Fibroblast of skin of back (primary cell): ENCODE measurements around the gene TMEM127.
"Not testable (repeated sequence)": the region's sequence is repeated elsewhere in the genome, so short reads cannot be mapped to it uniquely, and the experiment has no call there.

ENCODE experiments used
- DNase-seq: peaks from one replicate; pipeline ENCODE4 v3.0.0-alpha.2; 2013

Gene TMEM127

DNA sequence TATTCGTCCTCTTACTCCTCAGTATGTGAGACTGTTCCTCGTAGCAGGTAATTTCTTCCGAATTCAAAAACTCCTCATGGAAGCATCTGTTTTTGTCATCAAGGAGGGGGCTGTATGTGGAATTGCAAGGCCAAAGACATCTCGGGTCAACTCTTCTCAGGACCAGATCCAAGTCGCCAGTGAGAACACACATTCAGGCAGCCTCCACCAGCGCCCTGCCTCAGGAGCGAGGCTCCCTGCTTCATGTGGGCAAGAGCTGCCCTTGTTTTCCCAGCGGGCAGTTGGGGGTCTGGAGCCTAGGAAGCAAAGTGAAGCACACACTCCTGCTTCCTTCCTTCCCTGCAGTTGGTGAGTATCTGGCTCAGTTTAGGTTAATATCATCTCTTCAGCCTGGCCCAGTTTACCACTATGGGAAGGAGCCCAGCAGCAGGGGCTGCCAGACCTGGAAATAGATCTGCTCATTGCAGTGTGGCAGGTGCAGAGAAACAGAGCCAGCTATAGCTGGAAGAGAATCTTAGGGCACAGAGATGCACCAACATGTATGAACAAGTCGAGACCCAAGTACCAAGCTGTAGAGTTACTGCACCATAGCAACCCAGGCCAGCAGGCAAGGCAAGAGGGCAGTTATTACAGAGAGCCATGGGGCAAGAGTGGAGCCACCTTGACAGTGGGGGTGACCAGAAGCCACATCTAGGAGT lies 25.3 kb downstream of the TMEM127 start:
- DNase-seq: no peak

DNA sequence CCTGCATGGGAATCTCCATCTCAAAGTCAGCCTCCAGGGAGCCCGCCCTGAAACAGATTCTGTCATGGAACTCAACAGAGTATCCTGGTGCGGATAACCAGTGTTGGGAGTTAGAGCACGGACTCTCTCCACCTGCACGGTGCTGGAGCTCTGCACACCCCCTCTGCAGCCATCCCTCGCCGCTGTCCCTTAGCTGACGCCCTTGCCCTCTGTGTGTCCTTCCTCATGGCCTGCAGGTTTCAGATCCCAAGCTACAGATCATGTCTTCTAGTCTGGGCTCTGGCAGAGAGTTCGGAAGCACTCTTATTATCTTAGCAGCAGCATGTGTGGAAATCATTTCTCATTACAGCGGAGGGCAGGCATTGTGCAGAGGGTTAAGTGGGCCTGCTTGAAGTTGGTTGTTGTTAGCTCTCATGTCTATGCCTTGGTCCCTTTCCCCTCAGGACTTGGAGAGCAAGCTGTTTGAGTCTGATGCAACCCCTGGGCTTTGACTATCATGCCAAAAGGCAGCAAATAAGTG lies 26.0 kb downstream of the TMEM127 start:
- DNase-seq: no peak

DNA sequence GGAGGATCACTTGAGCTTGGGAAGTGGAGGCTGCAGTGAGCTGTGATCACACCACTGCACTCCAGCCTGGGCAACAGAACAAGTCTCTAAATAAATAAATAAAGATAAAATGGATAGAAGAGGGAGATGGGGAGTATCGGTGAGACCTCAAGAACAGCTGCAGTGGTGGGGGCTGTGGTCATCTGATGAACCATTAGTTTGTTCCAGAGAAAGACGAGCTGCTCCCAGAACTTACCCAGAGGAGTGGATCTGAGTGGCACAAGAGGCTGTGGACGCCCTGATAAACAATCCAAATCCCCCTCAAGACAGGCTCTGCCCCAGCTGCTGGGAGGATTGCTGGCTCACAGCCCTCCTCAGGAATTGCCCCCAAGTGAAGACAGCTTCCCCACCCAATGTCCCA lies 26.7 kb downstream of the TMEM127 start:
- DNase-seq: no peak

DNA sequence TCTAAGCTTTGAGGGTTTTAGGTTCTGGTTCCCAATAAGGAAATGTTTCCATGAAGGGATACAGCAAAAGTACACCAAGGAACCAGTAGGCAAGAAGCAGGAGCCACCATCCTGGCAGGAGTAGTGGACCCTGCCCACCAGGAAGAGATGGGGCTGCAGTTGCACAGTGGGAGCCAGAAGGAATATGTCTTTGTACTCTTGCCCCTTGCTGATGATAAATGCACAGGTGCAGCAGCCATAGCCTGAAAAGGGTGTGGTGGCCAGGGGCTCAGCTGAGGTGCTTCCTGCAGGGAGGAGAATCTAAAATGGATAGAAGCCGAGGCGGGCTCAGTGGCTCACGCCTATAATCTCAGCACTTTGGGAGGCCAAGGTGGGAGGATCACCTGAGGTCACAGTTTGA lies 27.5 kb downstream of the TMEM127 start:
- DNase-seq: no peak

DNA sequence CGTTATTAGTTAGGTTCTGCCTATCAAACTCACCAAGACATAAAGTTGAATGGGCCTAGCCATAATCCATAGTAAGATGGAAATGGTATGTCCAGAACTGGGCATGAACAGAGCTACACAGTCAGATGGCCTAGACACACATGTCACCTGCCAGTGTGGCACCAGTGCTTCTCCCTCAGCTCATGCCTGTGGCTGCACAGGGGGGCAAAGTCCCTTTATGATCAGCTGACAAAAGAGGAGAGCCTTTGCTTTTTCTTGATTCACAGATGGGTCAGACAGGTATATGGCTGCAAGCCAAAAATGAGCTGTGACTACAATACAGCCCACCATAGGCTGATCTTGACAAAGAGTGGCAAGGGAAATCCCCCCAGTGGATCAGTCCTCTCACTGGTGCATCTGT lies 28.9 kb downstream of the TMEM127 start:
- DNase-seq: no peak

DNA sequence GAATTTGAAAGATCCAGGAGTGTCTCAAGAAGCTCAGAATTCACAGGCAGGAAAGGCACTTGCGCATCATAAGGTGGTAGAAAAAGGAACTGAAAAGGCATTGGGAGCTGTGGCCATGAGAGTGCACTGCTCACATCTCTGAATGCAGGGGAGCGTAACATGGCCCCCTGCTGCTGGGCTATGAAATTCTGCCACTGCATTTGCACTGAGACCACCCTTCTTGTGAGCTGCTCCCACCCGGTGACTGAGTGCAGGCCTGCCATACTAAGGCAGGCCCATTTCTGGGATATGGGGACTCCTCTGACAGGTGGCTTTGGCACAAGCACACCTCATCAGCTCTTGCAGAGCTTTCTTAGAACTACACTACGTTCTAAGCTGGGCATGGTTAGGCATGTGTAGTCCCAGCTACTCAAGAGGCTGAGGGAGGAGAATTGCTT lies 31.9 kb downstream of the TMEM127 start:
- DNase-seq: no peak

DNA sequence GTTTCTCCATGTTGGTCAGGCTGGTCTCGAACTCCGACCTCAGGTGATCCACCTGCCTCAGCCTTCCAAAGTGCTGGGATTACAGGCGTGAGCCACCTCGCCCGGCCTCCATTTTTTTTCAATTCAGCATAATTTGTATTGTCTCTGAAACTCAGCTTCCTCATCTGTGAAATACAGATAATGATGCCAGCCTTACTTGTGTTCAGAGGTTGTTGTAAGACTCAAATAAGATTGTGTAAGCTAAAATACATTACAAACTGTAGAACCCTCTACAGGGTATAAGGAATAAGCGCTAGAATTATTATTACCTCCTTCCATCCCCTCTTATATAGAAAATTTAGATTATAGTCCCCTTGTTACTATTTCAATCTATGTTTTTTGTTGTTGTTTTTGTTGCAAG lies 32.4 kb downstream of the TMEM127 start:
- no peak for DNase-seq

DNA sequence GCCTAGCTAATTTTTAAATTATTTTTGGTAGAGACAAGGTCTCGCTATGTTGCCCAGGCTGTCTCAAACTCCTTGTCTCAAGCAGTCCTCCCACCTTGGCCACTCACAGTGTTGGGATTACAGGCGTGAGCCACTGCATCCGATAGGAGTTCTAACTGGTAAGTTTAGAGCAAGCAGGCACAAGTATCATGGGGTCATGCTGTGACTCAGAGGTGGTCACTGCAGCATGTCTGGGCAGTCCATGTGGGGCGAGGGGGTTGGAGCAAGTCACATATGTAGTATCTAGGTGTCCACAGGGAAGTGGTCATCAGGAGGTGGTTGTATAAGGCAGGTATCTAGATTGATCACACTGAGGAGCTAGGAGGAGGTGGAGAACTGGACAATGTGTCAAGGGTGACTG lies 34.5 kb downstream of the TMEM127 start:
- no peak for DNase-seq

DNA sequence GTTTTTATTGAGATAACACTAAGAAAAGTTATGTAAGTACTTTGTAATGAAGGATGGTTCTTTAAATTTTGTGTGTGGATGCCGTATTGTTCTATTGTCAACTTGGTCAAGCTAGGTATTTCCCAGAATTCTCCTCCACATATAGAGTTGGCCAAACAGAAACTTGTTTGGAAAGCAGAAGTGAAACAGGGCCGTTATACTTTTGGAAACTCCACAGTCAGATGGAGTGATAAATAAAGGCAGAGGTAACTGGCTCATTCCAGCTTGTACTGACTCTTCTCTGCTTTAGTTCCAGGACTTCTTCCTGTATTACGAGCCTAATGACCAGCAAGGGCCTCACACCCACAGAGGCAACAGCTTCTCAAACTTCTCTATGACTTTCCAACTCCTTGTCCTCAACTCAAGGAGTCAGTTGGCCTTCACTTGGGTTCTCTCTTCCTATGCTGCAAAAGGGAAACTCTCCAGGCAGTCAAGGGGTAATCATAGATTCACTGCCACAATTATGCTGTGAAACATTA lies 40.7 kb downstream of the TMEM127 start:
- no peak for DNase-seq

DNA sequence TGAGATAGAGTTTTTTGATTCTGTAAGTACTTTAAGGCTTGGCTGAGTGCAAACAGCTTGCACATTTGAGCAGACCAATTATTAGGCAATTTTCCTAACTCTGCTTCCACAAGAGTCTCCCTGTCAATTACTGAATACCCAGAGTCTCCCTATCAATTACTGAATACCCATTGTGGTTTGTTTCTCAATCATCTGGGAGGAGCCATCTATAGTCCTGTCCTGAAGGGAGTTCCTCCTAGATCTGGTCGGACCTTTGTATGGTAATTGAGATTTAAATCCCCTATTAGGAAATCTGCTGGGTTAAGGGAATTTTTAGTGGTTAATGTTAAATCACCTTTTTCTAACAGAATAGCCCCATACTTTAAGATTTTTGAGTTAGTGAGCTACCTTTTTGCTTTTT lies 44.7 kb downstream of the TMEM127 start:
- not testable (repeated sequence) for DNase-seq

DNA sequence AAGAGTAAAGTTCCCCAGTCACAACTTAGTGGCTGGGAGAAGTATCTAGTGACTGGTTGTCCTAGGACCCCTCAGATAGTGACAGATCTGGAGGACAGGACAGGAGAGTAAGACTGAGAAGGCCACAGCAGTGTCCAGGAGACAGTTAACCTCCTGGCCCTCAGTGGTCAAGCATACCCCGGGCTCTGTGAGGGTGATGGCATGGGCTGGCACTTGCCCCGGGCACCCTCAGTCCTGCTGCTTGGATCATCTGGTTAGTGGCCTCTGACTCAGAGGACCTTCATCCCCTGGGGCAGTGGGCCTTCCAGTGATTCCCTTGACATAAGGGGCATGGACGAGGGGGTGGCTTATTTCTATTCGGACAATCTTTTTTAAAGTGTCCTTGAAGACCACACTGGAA lies 45.8 kb downstream of the TMEM127 start:
- DNase-seq: not testable (repeated sequence)

DNA sequence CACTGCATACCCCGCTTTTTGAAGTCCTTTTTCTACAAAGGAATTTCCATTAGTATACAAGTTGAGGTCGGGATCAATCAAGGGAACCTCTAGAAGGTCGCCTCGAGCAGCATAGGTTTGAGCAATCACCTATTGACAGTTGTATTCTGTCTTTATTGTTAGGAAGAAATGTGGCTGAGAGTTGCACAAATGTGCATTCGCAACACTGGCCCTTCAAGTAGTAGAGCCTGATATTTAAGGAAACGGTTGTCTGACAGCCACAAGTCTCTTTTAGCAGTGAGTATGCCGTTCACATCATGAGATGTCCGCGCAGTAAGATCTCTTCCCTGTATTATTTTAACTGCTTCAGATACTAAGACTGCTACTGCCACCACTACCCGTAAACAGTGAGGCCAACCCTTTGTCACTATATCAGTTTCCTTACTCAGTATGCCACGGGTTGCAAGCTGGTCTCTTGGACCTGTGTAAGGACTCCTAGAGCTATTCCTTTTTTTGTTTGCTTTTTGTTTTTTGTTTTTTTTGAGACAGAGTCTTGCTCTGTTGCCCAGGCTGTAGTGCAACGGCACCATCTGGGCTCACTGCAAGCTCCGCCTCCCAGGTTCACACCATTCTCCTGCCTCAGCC lies 47.2 kb downstream of the TMEM127 start:
- no peak for DNase-seq

DNA sequence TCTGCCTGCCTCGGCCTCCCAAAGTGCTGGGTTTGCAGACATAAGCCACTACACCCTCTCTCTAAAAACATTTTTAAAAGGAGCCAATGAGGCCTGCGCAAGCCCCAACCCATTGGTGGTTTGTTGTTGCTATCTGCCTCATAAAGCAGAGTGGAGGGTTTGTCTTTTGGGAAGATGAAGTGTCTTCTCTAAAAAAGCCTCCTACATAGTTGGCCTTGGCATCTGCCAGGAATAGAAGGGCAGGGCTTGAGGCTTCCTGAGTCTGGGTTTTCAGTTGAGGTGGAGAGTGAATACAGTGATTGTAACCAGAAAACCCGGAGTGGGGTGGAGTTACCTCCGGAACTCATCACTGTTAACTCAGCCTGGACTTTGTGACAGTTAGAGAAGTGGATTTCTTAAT lies 51.2 kb downstream of the TMEM127 start:
- DNase-seq: no peak

DNA sequence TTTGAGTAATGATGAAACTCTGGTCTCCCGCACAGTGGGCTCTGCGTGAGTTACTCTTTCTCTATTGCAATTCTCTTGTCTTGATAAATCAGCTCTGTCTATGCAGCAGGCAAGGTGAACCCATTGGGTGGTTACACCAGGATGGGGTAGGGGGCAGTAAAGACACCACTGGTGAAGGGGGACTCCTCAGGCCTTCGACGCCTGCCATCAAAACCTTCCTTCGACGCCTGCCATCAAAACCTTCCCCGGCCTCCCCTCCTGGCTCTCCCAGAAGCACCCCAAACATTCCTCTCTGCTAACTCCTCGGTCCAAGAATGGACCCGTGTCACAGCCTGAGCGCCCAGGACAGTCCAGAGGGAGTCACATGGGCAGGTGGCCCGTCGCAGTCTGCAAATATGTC lies 52.4 kb downstream of the TMEM127 start:
- DNase-seq: no peak

DNA sequence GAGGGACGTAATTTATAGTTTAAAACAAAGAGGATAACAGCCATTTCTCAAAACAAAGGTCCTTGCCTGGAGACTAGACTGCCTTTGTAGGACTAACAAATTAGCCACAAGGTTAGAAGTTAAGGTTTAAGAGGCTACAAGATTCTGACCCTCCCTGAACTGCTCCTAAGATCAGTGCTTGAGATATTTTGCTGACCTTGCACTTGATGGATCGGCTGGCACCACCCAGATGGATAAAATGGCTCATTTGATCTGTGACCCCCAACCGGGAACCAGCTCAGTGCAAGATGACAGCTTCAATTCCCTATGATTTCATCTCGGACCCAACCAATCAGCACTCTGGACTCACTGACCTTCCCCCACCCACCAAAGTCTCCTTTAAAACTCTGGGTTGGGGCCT lies 53.5 kb downstream of the TMEM127 start:
- no peak for DNase-seq

DNA sequence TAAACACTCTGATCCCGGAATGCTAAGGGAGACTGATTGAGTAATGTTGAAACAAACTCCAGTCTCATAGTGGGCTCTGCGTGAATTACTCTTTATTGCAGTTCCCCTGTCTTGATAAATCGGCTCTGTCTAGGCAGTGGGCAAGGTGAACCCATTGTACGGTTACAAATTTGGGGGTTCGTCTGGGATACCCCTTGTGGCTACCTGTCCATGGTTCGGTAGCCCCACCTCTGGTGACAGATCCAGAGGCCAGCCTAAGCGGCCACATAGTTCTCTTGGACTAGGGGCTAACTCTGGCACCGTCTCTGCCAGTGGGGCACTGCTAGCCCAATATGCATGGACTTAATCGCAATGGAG lies 56.1 kb downstream of the TMEM127 start:
- DNase-seq: no peak

DNA sequence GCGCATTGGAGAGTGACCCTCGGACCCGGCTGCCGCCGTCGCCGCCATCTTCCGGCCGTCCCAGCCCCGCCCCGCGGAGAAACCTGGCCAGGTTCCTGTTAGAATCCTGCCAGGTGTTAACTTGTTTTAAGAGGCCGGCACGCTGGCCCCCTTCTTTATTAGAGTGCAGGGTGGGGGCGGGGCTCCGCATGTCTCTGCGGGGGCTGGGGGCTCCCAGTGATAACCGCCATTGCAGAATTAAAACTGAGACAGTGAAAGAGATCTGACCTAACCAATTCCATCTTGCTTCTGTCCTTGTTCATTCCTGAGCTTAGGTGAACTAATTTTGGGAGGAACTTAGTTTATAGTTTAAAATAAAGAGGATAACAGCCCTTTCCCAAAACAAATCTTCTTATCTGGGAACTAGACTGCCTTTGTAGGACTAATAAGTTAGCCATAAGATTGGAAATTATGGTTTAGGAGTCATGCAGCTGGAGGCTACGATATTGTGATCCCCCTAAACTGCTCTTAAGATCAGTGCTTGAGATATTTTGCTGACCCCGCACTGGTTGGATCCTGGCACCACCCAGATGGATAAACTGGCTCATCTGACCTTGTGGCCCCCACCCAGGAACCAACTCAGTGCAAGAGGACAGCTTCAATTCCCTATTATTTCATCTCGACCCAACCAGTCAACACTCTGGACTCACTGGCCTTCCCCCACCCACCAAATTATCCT lies 56.6 kb downstream of the TMEM127 start:
- DNase-seq: no peak

DNA sequence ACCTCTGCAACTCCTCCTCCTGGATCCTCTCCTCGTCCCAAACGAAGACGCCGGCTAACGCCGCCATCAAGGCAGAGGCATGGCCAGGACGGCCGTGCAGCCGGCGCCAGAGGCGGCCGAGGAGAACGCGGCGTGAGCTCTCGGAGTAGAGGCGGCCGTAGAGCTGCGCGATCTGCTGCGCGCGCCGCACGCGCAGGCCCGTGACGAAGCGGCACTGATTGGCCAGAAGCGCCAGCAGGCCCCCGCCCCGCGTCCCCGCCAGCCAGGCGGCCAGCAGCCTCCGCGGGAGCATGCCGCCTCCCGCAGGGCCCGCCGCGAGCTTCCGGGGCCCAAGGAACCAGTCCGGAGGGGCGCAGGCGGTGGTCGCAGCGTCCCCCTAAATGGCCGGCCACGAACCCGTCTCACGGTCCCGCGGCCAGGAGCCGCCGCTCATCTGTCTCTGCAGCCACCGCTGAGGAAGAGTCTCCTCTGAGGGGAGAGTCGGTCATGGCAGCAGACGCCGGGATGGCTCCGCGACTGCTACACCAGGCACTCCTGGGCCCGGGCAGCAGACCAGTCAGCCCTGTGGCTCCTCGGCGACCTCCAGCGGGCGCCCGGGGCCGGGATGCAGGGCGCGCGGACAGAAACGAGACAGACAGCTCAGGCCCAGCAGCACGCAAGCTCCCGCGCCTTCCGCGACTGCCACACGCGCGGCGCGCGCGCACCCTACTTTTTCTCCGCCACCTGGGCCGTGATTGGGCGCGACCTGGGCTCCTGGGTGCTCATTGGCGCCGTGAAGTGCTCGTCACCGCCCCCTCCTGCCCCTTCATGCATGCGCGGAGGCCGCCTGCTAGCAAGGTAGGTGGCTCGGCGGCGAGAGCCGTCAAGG lies 57.4 kb downstream of the TMEM127 start, which contains the start of gene STARD7:
STARD7 (minus strand) TSS at position 685 of the 868 bp plus-strand sequence; CDS start at position 292, 393 bp downstream.
- DNase-seq: peak; percentile 98

DNA sequence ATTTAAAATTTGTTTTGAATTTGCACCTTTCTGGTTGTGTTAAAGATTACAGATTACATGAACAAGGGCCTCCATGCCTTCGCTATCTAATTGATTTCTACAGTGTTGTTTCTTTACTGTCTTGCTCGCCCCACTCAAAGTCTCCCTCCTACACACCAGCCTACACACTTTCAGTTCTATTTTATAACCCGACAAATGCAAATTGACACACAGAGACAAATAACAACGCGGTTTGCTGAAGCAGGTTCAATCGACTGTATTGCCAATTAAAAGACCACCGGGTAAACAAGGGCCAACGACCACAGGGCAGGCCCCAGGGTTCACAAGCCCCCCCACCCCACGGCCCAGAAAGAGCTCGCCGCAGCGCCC lies 58.0 kb downstream of the TMEM127 start:
- no peak for DNase-seq

DNA sequence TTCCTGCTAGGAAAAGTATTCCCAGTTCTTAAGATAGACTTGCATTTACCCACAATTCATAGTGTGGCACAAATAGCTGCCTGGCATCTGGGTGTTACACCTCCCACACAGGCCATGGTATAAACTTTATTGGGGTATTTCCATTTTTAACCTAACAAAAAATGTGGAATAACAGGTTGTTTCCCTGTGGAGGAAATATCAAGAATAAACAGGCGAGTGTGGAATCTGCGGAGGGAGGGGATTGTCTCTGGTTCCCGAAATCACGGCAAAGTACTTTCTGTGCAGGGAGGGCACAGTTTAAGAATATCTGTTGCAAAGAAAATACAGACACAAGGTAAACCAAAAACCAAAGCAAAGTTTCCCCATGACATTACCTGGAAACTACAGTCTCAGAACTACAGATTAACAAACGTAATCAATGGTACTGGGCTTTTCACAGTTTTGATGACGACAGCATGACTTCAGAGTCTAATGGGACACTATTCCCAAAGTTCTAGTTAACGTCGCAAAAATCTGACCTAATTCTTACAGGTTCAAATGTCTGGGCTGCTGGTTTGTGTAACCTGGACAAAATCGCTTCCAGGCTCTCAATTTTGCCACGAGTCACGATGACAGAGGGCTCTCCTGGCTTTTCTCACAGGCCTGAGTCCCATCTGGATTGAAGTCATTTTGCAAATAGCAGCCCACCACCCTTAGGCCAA lies 58.6 kb downstream of the TMEM127 start:
- no peak for DNase-seq

DNA sequence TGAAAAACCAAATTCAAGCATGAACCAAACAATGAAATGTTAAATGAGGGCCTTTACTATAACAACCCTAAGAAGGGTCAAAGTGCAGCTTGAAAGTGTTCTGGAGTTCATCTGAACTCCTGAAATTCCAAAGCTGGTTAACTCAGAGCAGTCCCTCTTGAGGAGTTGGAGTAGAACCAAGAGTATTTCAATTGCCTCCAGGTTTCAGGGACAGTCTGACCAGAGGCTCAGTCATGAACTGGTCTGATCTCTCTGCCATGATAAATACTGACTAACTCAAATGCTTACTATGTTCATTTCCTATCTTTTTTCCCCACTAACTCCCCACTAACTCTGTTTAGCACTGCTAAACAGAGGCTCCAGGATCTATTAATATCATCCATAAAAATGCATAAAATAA lies 59.9 kb downstream of the TMEM127 start:
- peak; percentile 50 for DNase-seq
